ENCODE data around the gene LY9. TPM values are rescaled to one million over a fixed set of nuclear protein-coding genes. Genes with fewer than 3 reads are reported as not detected.
"Not testable (repeated sequence)": the region's sequence is repeated elsewhere in the genome, so short reads cannot be mapped to it uniquely, and the experiment has no call there.

The LY9 gene
- total and polyA plus RNA-seq, 9 of the 15 experiments (the other 6 are each of a cell fraction or from before 2014, with no cell fraction given): not detected

- H3K9ac ChIP-seq (ENCODE audit: insufficient read depth in 1 of 2, low read depth in 2 of 2, low read length in 2 of 2); H4K20me1 ChIP-seq (replicated peaks; ENCODE audit: control insufficient read depth, insufficient read depth, low read length); H3K79me2 ChIP-seq (ENCODE audit: control insufficient read depth, insufficient read depth, low read length); CTCF ChIA-PET (ENCODE audit: low intra/inter-chr PET ratio); intact Hi-C loops (cut with micrococcal nuclease); H2AFZ ChIP-seq (ENCODE audit: low read depth, low read length); BruUV-seq (replicated peaks); H3K4me2 ChIP-seq (ENCODE audit: insufficient read depth, low read length); FAIRE-seq; H3K9me1 ChIP-seq (ENCODE audit: control insufficient read depth, insufficient read depth, low read length); H3K4me3 ChIP-seq; POLR2A ChIA-PET; H3K27ac ChIP-seq (ENCODE audit: extremely low read depth, low read depth, low read length); H3K36me3 ChIP-seq (ENCODE audit: control insufficient read depth, insufficient read depth, low read length); H3K9me3 ChIP-seq (replicated peaks; ENCODE audit: control insufficient read depth, insufficient read depth, low read depth, low read length); H3K4me1 ChIP-seq (replicated peaks in 1 of 2; ENCODE audit: control insufficient read depth in 2 of 2, insufficient read depth in 2 of 2, low read length in 2 of 2); in situ Hi-C loops (cut with MboI); ATAC-seq; DNase-seq (ENCODE audit: extremely low read depth in 1 of 4, low spot score in 3 of 4): not testable (repeated sequence)
- H3K27me3 ChIP-seq (ENCODE audit: control insufficient read depth in 2 of 2, insufficient read depth in 2 of 2, low read length in 2 of 2): peaks cover 4 to 11% of the 10 kb centered on the region in 2 experiments; a peak in 4 of 5 replicates
- TF ChIP-seq CHD2 (IDR thresholded peaks at IDR 0.05; ENCODE audit: low read depth, low read length): peak; percentile 47; the same call in 1 of the 2 replicates
- 0% methylated on average over 4 of the region's 4 CpGs for WGBS (ENCODE audit: insufficient coverage, low coverage, missing lambda C conversion rate)
These were observed 71.7 kb downstream of the LY9 start for GRCh38 chr1:160867651-160868050.

GRCh38 chr1:160868141-160868540 is 72.2 kb downstream of the LY9 start:
- POLR2A ChIA-PET: no interaction called here
- intact Hi-C loops (cut with micrococcal nuclease): no loop called here

More at GRCh38 chr1:160868141-160868540, 72.2 kb downstream of the LY9 start:
- no peaks in the 10 kb centered on the region for H3K9me3 ChIP-seq (replicated peaks; ENCODE audit: control insufficient read depth, insufficient read depth, low read depth, low read length)
- peaks cover 2 to 7% of the 10 kb centered on the region in 2 experiments; a peak in 3 of 5 replicates for H3K27me3 ChIP-seq (ENCODE audit: control insufficient read depth in 2 of 2, insufficient read depth in 2 of 2, low read length in 2 of 2)
- DNase-seq (ENCODE audit: extremely low read depth in 1 of 4, low spot score in 3 of 4) (no peak), FAIRE-seq (no peak), ATAC-seq (no peak)
- no peaks in the 10 kb centered on the region for H3K4me1 ChIP-seq (replicated peaks in 1 of 2; ENCODE audit: control insufficient read depth in 2 of 2, insufficient read depth in 2 of 2, low read length in 2 of 2)
- no peak overlapping the region for H2AFZ ChIP-seq (ENCODE audit: low read depth, low read length)
- in situ Hi-C loops (cut with MboI): no loop called here
- no peak overlapping the region for H3K4me2 ChIP-seq (ENCODE audit: insufficient read depth, low read length)
- no peaks in the 10 kb centered on the region for H4K20me1 ChIP-seq (replicated peaks; ENCODE audit: control insufficient read depth, insufficient read depth, low read length)
- CTCF ChIA-PET (ENCODE audit: low intra/inter-chr PET ratio): no interaction called here
- H3K27ac ChIP-seq (ENCODE audit: extremely low read depth, low read depth, low read length): no peak overlapping the region
- TSS peak; percentile 56 for BruUV-seq (replicated peaks)
- no peaks in the 10 kb centered on the region for H3K36me3 ChIP-seq (ENCODE audit: control insufficient read depth, insufficient read depth, low read length)
- no peak for TF ChIP-seq DNMT1 (IDR thresholded peaks at IDR 0.05)
- TF ChIP-seq ZNF12 (CRISPR knock-in tag; IDR thresholded peaks at IDR 0.05): no peak
- TF ChIP-seq JUN (IDR thresholded peaks at IDR 0.05; ENCODE audit: borderline replicate concordance, low read depth, low read length): no peak
- no peak for TF ChIP-seq JUN (CRISPR knock-in tag; IDR thresholded peaks at IDR 0.05; ENCODE audit: borderline replicate concordance)
- no peak for TF ChIP-seq KHSRP (IDR thresholded peaks at IDR 0.05)
- no peak for TF ChIP-seq ZNF76 (CRISPR knock-in tag; IDR thresholded peaks at IDR 0.05; ENCODE audit: borderline replicate concordance)
- no peak for TF ChIP-seq ELF1 (tag; IDR thresholded peaks at IDR 0.05)
- TF ChIP-seq FOSL1 (tag; conservative IDR thresholded peaks at IDR 0.05): peak; percentile 62; the same call in 1 of the 2 replicates
- no peak overlapping the region for H3K9ac ChIP-seq (ENCODE audit: insufficient read depth in 1 of 2, low read depth in 2 of 2, low read length in 2 of 2)
- H3K4me3 ChIP-seq: no peak overlapping the region
- H3K79me2 ChIP-seq (ENCODE audit: control insufficient read depth, insufficient read depth, low read length): no peaks in the 10 kb centered on the region
- 3% methylated on average over 3 of the region's 3 CpGs for WGBS (ENCODE audit: insufficient coverage, low coverage, missing lambda C conversion rate)
- no peaks in the 10 kb centered on the region for H3K9me1 ChIP-seq (ENCODE audit: control insufficient read depth, insufficient read depth, low read length)

Measured in K562 (cell line).